HUDEP-2 (cell line): ENCODE data around the gene TNS3.

Experiments
- DNase-seq, 76 experiments: peaks; one replicate each; lab custom pipeline; 2025; ENCODE audit not compliant: unreplicated experiment in 76 of 76; lab: John Stamatoyannopoulos, UW

Gene TNS3

DNA sequence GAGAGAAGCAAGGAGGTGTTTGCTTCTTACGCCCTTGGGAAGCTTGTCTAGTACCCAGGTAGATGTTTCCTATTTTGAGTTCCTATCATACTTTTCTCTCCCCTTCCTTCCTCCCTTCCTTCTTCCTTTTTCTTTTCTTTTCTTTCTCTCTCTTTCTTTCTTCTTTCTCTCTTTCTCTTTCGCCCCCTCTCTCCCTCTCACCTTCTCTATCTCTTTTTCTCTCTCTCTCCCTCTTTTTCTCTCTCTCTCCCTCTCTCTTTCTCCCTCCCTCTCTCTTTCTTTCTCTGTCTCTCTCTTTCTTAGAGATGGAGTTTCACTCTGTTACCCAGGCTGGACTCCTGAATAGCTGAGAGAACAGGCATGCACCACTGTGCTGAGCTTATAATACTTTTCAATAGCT lies 322.2 kb downstream of the TNS3 start:
- no peak for DNase-seq

DNA sequence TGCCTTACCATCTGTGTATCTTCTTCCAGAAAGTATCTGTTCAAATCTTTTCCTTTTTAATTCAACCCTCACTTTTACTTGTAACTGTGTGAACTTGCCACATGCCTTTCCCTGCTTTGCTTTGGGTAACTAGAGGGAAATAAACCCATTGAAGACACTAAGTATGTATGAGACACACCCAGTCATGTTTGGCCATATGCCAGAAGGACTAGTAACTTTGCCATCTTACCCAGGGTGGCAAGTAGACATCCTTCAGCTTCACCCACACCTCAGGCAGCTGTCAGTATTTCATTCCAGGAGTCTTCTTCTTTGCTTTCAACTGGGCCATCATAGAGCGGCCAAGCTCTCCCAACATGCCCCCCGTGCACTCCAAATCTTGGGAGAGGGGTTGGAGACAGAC lies 323.1 kb downstream of the TNS3 start:
- DNase-seq: peak in 8 of 76 experiments; percentile 3 to 19 (median 11)

DNA sequence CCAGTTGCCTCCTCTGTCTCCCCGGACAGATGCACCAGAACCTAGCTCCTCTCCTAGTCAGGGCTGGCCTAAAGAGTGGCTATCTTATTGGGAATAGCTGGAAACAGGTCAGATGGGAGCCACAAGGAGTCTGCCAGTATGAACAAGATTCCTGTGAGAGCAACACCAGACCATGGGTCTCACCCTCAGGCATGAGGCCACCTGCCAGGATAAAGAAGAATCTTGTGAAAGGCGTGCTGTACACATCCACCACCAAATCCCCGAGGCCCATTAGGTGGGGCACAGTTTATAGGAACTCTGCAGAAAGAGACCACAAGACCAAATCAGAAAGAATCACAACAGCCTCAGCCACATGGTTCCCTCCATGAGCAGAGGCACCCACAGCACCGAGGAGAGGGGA lies 325.9 kb downstream of the TNS3 start:
- DNase-seq: no peak

DNA sequence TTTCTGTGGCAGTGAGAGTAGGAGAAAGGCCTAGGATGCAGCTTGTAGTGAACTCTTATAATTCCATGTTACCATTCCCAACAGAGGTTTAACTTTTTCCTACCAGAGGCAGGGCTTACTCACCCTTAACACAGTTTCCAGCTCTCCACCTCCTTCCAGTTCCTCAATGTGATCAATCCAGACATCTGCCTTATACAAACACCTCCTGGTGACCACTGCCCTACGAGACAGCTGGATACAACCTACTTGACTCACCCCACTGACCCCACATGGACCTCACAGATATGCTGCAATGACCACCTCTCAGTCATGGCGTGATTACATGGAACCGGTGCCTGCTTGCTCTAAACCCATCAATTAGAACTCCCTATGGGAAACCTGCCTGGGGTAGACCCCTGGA lies 326.5 kb downstream of the TNS3 start:
- DNase-seq: no peak

DNA sequence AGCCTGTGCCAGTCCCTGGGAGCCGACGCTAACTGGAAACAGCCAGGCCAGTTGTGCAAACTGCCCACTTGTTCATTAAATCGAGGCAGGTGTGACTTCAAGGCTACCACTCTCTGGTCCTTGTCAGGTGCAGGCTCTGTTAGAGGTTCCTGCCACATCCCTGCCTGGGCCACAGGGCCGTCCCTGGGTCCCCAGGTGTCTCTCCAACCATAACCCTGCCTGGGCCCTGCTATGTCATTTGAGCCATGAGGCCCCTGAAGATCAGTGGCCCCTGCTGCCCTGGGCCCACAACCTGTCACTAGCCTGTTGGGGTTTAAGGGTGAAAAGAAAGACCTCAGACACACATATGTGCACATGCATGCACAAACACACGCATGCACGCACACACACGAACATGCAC lies 326.9 kb downstream of the TNS3 start:
- no peak for DNase-seq

DNA sequence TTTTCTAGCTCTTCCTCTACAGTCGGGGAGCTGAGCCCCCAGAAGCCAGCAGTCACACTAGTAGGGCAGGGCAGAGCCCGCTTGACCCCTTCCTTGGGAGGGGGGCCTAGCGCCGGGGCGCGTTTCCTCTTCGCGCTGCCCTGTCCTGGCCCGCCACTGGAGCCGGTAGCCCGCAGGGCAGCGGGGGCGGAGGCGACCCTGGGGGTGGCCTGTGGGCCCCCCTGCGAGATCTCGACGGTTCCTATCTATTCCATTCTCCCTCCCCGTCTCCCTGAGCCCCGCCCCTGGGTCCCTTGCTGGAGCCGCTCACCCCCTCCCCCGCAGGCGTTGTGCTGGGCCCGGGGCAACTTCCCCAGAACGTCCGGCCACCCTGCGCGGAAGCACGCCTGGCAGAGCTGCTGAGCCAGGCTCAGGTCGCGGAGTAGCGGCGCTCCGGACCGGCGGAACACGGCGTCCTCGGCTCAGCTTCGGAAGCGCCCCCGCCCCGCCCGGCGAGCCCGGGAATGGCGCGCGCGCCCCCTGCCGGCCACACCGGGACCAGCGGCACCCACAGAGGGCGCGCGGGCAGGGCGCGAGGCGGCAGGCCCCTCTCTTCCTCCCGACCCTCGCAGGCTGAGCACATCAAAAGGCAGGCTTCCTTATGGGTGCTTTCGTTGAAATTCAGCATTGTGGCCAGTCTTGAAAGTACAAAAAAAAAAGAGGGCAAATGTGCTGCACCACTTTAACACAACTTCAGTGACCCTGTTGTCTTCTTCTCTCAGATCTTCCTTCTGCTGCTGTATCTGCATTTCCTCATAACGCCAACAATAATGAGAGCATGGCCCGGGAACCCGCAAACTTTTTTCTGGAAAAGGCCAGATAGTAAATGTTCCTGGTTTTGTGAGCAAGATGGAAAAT lies 327.6 kb downstream of the TNS3 start:
- peak in 49 of 76 experiments; percentile 5 to 68 (median 44) for DNase-seq

DNA sequence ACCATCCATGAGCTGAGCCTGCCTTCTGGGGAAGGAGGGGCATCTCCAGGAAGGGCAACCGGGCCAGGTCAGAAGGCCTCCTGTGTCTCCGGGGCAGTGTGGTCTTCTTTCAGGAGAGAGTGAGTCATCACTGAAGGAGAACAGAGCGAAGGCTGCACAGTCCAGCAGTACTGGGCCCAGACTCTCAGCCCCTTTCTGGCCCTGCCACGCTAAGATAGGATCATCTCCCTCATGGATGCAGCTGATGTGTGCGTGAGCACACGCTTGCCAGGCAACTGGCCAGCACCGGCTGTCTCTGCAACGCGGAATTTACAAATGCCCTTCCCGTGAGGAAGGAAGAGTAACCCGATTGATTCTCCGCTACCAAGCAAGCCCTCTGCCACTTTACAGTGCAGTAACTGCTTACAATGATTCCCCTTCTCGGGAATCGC lies 328.2 kb downstream of the TNS3 start:
- peak in 26 of 76 experiments; percentile 2 to 35 (median 13) for DNase-seq

DNA sequence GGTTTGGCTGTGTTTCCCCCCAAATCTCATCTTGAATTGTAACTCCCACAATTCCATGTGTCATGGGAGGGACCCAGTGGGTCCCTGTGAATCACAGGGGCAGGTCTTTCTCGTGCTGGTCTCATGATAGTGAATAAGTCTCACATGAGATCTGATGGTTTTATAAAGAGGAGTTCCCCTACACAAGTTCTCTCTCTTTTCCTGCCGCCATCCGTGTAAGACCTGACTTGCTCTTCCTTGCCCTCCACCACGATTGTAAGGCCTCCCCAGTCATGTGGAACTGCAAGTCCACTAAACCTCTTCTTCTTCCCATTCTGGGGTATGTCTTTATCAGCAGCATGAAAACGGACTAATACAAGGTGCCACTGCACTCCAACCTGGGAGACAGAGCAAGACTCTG lies 329.2 kb downstream of the TNS3 start:
- no peak for DNase-seq

DNA sequence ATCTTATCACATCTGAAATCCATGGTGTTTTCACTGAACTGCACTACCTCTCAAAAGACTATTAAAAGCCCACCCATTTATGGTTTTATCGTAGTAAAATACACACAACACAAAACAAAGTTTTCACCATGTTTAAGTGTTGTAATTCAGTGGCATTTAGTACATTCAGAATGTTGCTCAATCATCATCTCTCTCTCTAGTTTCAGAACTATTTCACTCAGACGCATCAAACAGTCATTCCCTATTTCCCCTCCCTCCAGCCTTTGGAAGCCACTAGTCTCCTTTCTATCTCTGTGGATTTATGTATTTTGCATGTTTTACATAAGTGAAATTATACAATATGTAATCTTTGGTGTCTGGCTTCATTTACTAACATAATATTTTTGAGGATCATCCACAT lies 332.6 kb downstream of the TNS3 start:
- no peak for DNase-seq

DNA sequence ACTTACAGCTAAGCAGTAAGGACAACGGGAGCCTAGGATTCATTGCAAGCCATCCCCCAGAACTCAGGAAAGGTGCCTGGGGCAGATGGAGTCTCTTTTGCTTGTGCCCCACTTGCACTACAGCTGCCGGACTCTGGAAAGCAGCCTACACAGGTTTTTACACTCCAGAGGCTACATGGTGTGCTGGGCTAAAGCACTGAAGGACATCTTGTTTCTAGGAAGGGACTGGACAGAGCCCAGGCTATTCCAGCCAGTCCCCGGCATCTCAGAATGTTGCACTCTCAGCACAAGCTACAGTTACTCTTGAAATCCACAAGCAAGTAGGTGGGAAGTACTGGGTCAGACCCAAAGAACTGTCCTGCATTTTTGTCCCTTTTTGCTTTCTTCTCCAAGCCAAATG lies 333.1 kb downstream of the TNS3 start:
- no peak for DNase-seq

DNA sequence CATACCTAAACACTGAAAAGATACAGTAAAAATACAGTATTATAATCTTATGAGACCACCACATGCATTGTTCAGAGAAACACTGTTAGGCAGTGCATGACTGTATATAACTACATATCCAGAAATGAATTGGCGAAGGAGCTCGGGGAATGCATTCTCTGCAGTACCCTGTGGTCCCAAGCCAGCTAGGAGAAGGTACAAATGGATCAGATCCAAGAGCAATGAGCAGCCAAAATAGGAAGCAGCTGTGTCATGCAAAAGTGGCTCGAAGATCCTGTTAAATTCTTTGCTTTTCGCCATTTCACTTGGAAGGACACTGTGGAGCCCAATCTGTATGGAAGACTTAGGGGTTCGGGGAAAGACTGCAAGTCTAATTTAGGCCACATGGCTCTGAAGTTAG lies 334.8 kb downstream of the TNS3 start:
- no peak for DNase-seq

DNA sequence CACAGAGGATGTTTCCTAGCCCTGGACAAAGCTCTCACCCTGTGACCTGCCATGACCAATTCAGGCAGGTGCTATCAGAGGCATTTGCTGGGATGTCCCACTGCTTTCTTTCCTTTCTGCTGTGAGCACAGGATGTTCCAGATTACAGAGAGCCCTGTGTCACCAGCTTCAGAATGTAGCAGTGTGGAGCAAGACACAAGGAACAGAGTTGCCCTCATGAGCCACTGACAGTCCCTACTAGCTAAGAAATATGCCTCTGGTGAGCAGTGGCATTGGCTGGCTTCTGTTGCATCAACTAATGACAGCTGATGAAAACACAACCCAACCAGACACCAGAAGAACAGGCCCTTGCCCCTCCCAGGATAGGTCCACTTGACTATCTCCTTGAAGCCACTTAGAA lies 337.2 kb downstream of the TNS3 start:
- DNase-seq: no peak

DNA sequence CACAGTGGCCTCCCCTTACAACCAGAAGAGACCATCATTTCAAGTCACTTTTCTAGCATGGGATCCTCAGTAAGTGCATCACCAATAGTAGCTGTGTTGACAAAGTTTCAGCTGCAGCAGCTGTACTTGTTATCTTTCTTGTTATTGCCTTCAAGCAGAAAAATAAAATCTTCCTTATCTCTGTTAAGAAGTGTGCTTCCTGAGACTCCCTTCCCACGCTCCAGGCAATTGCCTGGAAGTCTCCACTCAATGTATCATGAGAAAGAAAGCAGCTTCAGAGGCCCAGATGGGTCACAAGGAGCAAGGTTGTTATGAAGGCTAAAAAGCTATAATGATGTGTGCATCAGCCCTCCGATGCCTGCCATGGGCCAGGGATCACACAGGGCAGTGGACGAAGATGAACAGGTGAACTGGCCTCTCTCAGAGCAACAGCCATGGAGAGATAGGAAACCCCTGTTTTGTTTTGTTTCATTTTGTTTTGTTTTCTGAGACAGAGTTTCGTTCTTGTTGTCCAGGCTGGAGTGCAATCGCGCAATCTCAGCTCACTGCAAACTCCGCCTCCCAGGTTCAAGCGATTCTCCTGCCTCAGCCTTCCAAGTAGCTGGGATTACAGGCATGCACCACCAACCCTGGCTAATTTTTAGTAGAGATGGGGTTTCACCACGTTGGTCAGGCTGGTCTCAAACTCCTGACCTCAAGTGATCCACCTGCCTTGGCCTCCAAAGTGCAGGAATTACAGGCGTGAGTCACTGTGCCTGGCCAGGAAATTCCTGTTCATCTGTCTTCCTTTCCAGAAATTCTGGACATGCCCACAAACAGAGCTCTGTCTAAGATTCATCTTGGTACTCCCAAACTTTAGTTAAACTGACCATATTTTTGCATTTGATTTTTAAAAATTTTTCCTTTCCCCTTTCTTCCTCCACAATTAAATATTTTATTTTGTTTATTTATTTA lies 340.5 kb downstream of the TNS3 start:
- no peak for DNase-seq

DNA sequence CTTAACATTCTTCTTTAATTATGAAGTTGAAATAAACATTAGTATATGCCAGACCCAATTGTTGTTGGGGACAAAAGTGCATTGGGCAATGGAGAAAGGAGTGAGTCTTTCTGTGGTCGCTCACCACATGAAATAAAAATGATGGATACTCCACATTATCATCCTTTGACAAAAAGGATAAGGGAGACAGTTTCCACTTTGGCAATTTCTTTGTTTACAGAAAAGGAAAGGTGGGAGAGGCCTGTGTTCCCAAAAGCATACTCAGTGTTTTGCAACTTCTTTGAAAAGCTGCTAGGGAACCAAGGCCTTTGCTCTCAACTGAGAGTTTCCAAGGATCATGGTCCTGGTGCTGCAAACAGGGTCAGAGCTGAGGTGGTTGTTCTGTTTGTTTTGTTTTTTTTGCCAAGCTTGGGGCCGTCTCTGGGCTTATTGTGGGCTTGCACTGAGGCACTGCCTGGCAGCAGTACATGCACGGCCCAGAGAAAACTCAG lies 341.9 kb downstream of the TNS3 start:
- DNase-seq: no peak

DNA sequence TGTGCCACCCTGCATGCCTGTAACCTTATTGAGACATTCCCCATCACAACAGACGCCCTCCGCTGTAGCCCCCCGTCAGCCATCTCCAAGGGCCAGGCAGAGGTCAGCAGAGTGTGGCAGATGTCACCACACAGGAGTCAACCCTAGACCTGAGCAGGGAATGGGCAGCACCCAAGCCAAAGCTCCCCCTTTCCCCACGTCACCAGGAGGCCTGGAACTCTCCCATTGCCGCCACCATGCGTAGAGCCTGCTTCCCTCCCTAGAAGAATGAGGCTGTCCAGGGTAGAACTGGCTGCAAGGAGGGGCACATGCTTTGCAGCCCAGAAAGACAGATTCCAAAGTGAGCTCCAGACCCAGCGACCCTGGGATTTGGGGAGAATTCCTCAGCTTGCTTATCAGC lies 342.9 kb downstream of the TNS3 start:
- DNase-seq: no peak

DNA sequence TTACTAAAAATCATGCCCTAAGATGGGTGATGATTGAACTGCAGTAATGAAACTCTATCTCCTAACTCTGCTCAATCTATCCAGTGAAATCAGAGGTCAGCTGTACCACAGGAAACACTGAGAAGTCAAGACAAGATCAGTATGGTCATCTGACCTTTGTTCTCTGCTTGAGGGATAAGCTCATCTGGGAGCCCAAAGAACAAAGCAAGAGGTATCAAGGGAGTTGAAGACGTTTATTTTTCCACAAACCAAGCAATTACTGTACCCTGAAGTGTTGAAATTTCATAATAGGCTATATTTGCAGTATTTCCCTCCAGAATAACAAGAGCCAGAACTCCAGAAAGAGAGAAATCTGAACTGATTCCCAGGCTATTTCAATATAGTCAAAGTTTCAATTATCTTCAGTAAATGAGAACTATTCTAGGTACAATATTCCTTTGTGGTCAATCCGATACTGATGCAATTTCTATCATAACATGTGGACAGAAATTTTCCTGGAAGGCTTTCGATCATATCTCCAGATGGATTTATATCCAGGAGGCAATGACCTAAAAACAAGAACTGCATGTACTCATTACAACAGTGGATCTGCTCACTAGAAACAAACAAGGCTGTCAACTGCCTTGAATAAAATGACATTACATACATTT lies 345.3 kb downstream of the TNS3 start:
- no peak for DNase-seq

DNA sequence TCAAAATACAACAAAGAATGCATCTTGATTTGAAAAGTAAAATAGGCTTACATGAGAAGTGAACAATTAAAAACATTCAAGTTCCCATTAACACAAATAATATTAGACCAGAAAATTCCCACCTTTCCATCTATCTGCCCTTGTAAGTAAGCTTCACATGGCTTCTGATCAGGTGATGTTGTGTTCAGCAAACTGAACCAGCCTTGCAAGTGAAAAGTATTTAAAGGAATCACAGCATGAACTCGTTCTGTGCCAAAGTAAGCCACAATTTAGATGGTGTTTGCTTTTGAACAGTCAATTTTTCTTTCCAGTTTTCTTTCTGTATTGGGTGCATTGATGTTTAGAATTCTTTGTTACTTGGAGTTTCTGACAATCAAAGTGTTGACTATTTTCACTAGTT lies 347.9 kb downstream of the TNS3 start:
- no peak for DNase-seq

DNA sequence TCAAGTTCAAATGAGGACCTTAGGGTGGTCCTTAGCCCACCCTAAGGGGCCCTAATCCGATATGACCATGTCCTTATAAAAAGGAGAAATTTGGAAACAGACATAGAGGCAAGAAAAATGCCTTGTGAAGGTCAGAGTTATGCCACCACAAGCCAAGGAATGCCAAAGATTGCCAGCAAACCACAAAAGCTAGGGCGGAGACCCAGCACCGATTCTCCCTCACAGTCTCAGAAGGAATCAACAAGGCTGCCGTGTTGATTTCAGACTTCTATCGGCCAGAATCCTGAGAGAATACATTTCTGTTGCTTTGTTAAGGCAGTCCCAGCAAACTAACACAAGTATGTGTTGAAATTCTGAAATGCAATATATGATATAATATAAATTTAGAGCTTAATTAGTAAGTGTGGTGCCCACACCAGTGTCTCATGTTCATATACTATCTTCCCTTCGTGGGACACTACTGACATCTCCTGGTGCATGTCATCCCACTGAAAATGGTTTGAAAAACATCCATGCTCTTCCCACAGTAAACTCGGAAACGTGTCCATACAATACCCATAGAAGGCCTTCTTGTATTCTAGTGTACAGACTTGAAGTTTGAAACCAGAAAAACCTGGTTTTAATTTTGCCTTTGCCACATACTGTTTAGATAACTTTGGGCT lies 349.0 kb downstream of the TNS3 start:
- peak in 1 of 76 experiments; percentile 5 for DNase-seq

DNA sequence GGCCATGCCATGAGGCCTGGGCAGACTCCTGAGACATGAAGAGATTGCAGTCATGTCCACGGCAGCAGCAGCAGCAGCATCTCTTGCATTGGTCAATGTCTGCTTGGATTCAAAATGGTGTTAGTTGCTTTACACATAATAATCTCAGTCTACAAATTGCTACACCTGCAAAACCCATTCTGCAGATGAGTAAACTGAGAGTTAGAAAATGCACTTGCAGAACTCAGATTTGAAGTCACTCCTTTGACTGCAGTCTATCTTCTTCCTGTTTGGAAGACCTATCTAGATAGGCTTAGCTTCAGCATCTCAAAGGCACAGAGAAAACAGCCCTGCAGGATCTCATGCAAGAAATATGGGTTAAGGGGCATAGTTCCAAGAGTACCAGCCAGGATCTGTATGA lies 350.3 kb downstream of the TNS3 start:
- DNase-seq: no peak

DNA sequence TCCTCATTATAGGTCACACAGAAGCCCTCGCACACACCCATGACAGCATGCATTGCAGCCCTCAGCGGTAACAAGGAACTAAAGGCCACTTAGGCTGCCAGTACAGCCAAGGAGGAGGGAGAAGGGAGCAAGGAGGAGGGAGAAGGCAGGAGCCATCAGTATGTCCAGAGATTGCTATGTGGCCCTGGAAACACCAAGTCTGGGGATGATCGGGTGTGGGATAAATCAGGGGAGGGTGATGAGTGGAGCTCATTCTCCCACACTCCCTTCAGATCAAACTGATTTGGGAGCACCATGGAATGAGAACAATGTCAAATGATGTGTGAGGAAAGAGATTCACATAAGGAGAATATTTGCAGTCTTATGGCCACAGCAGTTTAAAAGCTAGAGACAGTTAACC lies 350.9 kb downstream of the TNS3 start:
- DNase-seq: no peak
